Duodenal mucosa (tissue), 2 donors: ENCODE data around the gene KLF13.
A peak's percentile ranks its signal among the peaks of the same experiment; 100 is the strongest.

Experiments used
- H3K27ac ChIP-seq: one replicate; pipeline ENCODE4 v1.7.0; 2013; ENCODE audit warnings: low read depth, low read length
- H3K27me3 ChIP-seq, 2 donors: one replicate each; pipeline ENCODE4 v1.7.0; 2013; ENCODE audit warnings: low read length in 2 of 2, control low read depth in 1 of 2; ENCODE audit not compliant: insufficient read depth in 2 of 2, control insufficient read depth in 1 of 2
- H3K36me3 ChIP-seq, 2 donors: one replicate each; pipeline ENCODE4 v1.7.0; 2013; ENCODE audit warnings: low read length in 2 of 2, control low read depth in 1 of 2; ENCODE audit not compliant: insufficient read depth in 2 of 2, control insufficient read depth in 1 of 2
- H3K4me1 ChIP-seq, 2 donors: one replicate each; pipeline ENCODE4 v1.7.0; 2013; ENCODE audit warnings: low read length in 2 of 2, control low read depth in 1 of 2; ENCODE audit not compliant: insufficient read depth in 2 of 2, control insufficient read depth in 1 of 2
- H3K4me3 ChIP-seq, 2 donors: one replicate each; pipeline ENCODE4 v1.7.0; 2013; ENCODE audit warnings: low read length in 2 of 2, low read depth in 1 of 2
- H3K9ac ChIP-seq, 2 donors: one replicate each; pipeline ENCODE4 v1.7.0; 2013; ENCODE audit warnings: low read length in 2 of 2, low read depth in 1 of 2
- H3K9me3 ChIP-seq, 2 donors: one replicate each; pipeline ENCODE4 v1.7.0; 2013; ENCODE audit warnings: low read length in 2 of 2, control low read depth in 1 of 2; ENCODE audit not compliant: control insufficient read depth in 1 of 2

KLF13 gene

DNA sequence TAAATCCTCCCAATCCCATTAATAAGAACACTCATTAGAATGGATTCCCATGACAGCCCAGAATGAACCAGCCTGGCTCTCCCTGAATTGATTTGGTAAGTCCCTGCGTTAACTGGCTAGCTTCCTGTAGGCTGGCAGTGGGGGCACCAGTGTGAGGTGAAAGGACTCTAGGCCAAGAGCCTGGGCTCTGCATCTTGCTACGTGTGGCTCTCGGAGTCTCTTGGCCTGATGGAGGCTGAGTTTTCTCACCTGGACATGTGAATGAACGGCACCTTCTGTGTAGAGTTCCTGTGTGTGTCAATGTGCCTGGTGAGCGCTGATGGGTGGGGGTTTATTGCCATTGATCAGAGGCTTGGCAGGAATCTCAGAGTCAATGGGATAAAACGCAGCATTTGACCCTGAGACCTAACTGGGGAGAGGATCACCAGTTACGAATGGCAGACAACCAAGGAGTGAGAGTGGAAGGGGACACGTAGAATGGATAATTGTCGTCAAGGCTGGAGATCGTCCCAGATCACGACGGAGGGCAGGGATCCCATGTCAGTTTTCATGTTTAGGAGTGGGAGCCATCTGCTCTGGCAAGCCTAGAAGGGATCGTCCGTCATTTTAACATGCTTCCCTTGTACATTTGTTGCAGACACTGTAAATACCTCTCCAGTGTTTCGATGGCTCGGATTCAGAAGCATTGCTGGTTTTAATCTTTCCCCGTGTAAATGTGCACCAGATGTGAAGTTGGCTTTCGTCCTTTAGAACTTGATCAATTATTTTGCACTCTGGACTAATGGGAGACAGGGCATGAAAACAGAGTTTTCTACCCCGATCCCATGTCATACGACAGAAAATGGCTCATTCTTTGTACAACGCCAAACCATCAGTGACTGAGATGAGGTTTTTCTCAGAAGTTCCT, 9.0 kb upstream of the KLF13 start:
- Histone ChIP-seq H3K4me1 (peaks cover 0 to 4% of the 10 kb centered on the region in 2 donors), H3K27ac (no peak overlapping the region), H3K27me3 (no peaks in the 10 kb centered on the region), H3K9me3 (peaks cover 8 to 9% of the 10 kb centered on the region in 2 donors), H3K9ac (no peak overlapping the region), H3K4me3 (no peak overlapping the region), H3K36me3 (no peaks in the 10 kb centered on the region)

DNA sequence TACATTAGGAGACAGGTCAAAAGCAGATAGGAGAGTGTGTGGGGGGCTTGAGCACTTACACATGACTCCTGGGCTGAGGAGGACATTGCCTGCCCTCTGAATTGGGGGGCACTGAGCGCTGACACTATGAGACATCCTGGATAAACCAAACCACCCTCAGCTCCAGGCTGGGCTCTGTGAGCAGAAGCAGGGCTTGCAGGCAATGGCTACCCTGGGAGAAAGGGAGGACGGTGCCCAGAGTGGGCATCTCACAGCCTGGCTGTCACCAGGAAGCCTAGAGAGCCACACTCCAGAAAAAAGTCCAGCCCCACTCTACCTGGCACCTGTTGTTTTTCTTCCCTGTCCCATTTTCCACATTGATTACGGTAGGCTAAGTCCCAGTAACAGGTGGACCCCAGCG, 8.2 kb upstream of the KLF13 start:
- H3K27ac ChIP-seq = no peak overlapping the region
- H3K9me3 ChIP-seq = peaks cover 4 to 7% of the 10 kb centered on the region in 2 donors
- peaks cover 0 to 10% of the 10 kb centered on the region in 2 donors for H3K4me1 ChIP-seq
- H3K9ac ChIP-seq = no peak overlapping the region
- no peaks in the 10 kb centered on the region for H3K27me3 ChIP-seq
- H3K4me3 ChIP-seq = no peak overlapping the region
- H3K36me3 ChIP-seq = no peaks in the 10 kb centered on the region

GRCh38 chr15:31320022-31320421, 6.6 kb upstream of the KLF13 start:
- Histone ChIP-seq H3K27me3 (no peaks in the 10 kb centered on the region), H3K36me3 (no peaks in the 10 kb centered on the region), H3K27ac (no peak overlapping the region)

DNA sequence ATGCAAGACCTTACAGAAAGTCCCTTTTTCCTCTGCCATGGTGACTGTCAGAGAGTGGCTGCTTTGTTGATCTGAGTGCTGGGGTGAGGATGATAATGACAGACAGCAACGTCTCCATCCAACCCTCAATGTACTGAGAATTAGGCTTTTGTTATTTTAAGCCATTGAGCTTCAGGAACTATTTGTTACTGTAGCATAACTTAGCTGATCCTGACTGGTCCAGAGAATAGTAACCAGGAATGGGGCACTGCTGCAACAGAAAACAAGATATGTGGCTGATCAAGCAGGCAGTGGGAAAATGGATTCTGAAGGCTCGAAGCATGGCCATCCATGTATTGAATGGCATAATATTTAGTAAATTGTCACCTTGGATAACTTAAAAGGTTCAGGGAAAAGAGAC, 5.2 kb upstream of the KLF13 start:
- Histone ChIP-seq H3K9me3 (no peaks in the 10 kb centered on the region), H3K36me3 (no peaks in the 10 kb centered on the region), H3K4me1 (peaks cover 11 to 21% of the 10 kb centered on the region in 2 donors), H3K27me3 (no peaks in the 10 kb centered on the region), H3K4me3 (no peak overlapping the region), H3K27ac (no peak overlapping the region), H3K9ac (no peak overlapping the region)

More at GRCh38 chr15:31320022-31320421, 6.6 kb upstream of the KLF13 start:
- no peak overlapping the region for H3K9ac ChIP-seq
- H3K9me3 ChIP-seq = no peaks in the 10 kb centered on the region
- H3K4me1 ChIP-seq = peaks cover 7 to 18% of the 10 kb centered on the region in 2 donors
- H3K4me3 ChIP-seq = no peak overlapping the region

DNA sequence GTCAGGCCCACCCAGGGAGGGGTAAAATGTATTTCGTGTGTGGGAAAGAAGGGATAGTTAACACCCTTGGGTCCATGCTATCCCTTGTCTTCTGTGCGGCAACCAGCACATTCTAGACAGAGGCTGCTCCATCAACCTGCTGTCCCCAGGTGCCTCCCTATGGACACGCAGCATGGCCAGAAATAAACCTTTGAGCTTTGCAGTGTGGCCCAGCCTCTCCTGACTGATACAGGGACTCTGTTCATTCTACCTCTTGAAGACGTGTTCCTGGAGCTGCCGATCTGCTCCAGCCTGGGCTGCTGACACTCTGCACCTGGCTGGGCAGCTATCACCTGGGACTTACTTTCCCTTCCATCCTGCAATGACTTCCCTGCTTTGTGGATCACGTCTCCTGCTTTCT, 4.1 kb upstream of the KLF13 start:
- Histone ChIP-seq H3K9me3 (no peaks in the 10 kb centered on the region), H3K9ac (no peak overlapping the region), H3K4me1 (peaks cover 11 to 21% of the 10 kb centered on the region in 2 donors), H3K36me3 (no peaks in the 10 kb centered on the region), H3K27me3 (no peaks in the 10 kb centered on the region), H3K4me3 (no peak overlapping the region), H3K27ac (no peak overlapping the region)

- H3K27me3 ChIP-seq = no peaks in the 10 kb centered on the region
- no peak overlapping the region for H3K4me3 ChIP-seq
- H3K9me3 ChIP-seq = no peaks in the 10 kb centered on the region
- H3K9ac ChIP-seq = no peak overlapping the region
- H3K27ac ChIP-seq = no peak overlapping the region
- H3K4me1 ChIP-seq = peaks cover 11 to 21% of the 10 kb centered on the region in 2 donors
- H3K36me3 ChIP-seq = no peaks in the 10 kb centered on the region
These were observed 3.0 kb upstream of the KLF13 start for GRCh38 chr15:31323627-31324026.

DNA sequence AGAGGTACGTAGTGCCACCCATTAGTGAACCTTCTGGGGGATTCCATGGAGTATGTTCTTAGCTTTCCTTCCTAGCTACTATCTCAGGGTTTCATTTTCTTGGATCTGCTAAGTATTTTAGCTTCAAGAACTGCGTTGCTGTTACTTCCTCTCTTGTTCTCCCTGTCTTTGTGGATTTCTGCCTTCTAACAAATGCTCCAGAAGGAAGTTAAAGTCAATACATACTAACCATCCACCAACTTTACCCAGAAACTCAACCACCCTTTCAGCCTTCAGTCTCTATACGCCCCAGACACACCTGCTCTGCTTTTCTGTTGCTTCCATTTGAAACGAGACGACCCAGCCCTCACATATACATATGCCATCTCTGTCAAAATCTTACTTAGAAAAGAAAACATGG, 2.4 kb upstream of the KLF13 start:
- Histone ChIP-seq H3K9ac (no peak overlapping the region), H3K27me3 (no peaks in the 10 kb centered on the region), H3K9me3 (no peaks in the 10 kb centered on the region), H3K27ac (no peak overlapping the region), H3K4me1 (peaks cover 16 to 21% of the 10 kb centered on the region in 2 donors), H3K4me3 (no peak overlapping the region), H3K36me3 (no peaks in the 10 kb centered on the region)

DNA sequence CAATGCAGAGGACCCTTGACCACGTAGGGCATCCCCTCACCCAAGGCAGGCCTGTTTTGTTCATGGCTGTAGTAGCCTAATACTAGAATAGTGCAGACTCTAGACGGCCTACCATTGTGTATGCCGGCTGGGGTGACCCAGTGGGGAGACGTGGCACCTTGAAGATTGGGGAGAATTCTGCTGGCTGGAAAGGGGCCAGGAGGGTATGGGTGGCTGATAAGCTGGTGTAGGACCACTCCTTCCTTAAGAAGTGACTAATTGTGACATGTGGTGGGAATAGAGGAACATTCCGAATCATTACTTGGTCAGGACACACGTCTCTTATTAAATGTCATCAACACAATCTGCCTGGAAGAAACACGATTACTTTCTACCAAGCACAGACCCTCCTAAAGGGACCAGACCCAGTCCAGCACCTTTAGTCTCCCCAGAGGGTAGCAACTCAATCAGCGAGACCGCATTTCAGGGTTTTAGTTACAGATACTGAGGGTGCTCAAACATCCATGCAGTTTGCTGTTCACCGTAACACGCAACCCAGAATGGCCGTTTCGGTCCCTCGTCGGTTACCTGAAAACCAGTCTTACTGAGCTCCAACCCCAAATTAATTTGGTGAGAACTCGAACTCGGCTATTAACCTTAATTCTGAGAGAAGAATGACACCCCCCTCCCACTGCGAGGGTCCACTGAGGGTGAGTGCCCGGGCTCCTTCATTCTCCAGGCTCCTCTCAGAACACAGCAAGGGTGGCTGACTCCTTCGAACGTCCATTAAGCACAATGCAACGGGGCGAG, 1.6 kb upstream of the KLF13 start:
- H3K27ac ChIP-seq = peak overlapping the region; percentile 100
- peak overlapping the region; percentile 70 to 76 for H3K4me3 ChIP-seq
- H3K4me1 ChIP-seq = peaks cover 22 to 27% of the 10 kb centered on the region in 2 donors
- H3K27me3 ChIP-seq = no peaks in the 10 kb centered on the region
- H3K36me3 ChIP-seq = no peaks in the 10 kb centered on the region
- H3K9me3 ChIP-seq = no peaks in the 10 kb centered on the region
- peak overlapping the region; percentile 86 to 91 for H3K9ac ChIP-seq

DNA sequence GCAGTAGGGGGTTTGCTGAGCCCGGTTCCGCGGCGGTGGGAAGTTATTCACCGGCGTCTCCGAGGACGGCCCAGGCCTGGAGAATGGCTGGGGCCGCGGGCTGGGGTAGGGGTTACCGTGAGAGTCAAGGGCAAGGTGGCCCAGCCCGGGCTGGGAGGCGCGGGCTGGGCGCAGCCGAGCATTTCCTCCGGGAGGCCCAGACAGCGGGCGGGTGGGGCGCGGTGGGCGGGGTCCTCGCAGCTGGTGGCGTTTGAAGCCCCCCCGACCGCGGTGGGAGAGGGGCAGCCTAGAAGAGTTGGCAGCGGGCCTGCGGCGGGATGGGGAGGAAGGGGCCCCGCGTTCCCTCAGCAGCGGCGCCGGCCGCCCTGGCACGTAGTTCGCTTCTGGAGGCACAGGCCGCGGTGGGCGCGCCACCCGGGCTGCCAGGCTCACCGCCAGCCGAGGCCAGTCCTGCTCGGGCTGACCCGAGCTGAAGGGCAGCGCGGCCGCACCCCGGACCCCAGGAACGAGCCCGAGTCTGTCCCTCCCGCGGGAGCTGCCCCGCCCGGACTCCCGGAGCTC, 960 bp upstream of the KLF13 start:
- peak overlapping the region; percentile 70 to 76 for H3K4me3 ChIP-seq
- H3K9ac ChIP-seq = peak overlapping the region; percentile 86 to 91
- H3K27me3 ChIP-seq = no peaks in the 10 kb centered on the region
- peaks cover 0 to 3% of the 10 kb centered on the region in 2 donors for H3K36me3 ChIP-seq
- peaks cover 29 to 33% of the 10 kb centered on the region in 2 donors for H3K4me1 ChIP-seq
- peak overlapping the region; percentile 100 for H3K27ac ChIP-seq
- H3K9me3 ChIP-seq = no peaks in the 10 kb centered on the region
